Stromal cell of bone marrow (primary cell): ENCODE data around the gene SLC22A16.
"Not testable (repeated sequence)": the region's sequence is repeated elsewhere in the genome, so short reads cannot be mapped to it uniquely, and the experiment has no call there.

Experiments used
- DNase-seq: peaks from one replicate; pipeline ENCODE4 v3.0.0-alpha.2; 2012; ENCODE audit warnings: low read depth

Gene SLC22A16

GRCh38 chr6:110476046-110476849, at the start of gene SLC22A16:
Gene SLC22A16 (minus strand): TSS chr6:110476613. CDS start chr6:110476574, 39 bp downstream.
- DNase-seq, result no peak

- DNase-seq, result no peak
These were observed 48.6 kb upstream of the SLC22A16 start for GRCh38 chr6:110525001-110525400.

DNA sequence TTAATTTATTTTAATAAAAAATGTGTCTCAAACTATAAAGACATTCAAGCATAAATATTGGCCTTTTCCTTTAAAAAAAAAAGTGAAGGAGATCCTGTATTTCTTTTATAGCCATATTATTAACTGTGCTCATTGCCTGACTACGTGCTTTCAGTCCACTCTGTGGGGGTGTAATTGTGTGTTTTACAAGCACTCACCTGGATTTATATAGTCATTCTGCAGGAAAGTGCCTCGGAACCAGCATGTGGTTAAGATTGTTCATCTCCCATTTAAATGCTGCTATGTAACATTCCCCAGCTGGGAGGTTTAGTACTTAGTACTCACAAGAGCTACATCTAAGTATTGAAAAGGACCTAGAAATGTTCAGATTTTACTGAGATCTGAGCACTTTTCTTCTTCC, 47.9 kb upstream of the SLC22A16 start:
- DNase-seq, result no peak

GRCh38 chr6:110523451-110524021, 47.1 kb upstream of the SLC22A16 start:
- no peak for DNase-seq

GRCh38 chr6:110522427-110522826, 46.0 kb upstream of the SLC22A16 start:
- no peak for DNase-seq

- no peak for DNase-seq
These were observed 44.7 kb upstream of the SLC22A16 start for GRCh38 chr6:110520992-110521543.

DNA sequence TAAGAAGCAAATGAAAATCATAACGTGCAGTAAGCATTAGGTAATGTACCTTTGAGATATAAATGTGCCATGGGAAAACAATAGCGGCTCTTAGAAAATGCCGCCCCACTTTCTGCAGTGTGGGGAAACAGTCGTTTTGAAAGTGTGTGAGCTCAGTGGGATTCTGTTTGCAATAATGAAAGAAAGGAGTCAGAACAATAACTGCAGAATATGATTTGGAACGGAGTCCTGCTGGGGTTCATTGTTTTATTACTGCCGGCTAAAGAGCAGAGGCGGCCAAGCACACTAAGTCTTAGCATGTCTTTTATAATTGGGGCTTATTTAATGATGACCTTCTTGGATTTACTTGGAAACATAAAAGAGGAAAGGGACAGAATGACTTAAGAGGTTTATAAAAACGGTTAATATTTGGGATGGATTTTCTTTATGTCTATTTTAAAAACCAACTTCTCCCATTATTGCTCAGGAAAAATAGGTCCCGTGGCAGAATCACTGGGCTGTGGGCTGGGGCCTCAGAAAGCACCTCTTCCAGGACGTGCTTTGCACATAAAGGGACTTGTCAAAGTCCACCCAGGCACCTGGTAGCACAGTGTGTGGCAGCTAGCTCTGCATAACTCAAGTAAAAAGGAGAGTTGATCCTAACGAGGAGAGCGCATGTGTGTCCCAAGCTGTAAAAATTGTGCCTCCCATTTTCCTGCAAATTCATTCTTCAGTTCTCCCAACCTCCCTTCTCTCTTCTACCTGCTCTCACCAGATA, 44.0 kb upstream of the SLC22A16 start:
- DNase-seq, result no peak

- DNase-seq, result no peak
These were observed 41.3 kb upstream of the SLC22A16 start for GRCh38 chr6:110517601-110518281.

GRCh38 chr6:110517034-110517433, 40.6 kb upstream of the SLC22A16 start:
- DNase-seq, result no peak

DNA sequence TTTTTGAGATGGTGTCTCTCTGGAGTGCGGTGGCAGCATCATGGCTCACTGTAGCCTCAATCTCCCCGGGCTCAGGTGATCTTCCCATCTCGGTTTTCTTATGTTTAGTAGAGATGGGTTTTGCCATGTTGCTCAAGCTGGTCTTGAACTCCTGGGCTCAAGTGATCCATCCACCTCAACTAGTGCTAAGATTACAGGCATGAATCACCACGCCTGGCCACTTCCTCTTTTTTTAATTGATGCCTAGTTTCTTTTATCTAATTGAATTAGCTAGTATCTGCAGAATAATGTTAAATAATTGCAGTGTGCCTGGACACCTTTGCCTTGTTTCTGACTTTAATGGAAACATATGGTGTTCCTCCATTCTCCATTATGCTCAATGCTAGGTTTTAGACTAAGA, 38.4 kb upstream of the SLC22A16 start:
- DNase-seq, result no peak

DNA sequence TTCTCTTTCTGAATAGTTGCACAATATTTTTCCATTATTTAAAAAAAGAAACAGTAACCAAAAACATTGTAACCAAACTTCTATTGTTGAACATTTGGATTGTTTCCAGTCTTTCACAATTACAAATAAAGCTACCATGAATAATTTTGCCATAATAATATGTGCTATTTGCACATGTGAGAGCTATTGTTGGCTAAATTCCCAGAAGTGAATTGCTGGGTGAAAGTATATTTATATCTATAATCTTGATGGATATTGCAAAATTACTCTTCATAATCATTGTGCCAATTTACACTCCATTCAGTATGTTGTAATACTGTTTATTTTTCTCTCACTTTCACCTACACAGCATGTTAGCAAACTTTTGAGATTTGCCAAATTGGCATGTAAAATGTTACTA, 36.6 kb upstream of the SLC22A16 start:
- no peak for DNase-seq

DNA sequence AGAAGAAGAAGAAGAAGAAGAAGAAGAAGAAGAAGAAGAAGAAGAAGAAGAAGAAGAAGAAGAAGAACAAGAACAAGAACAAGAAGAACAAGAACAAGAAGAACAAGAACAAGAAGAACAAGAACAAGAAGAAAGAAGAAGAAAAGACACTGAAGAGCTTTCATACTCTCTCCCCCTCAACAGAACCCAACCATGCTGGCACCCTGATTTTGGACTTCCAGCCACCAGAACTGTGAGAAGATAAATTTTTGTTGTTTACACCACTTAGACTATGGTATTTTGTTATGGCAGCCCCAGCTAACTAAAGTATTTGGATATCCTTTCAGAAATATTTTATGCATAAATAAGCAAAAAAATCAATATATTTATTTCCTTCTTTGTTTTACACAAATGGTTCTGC, 36.1 kb upstream of the SLC22A16 start:
- DNase-seq, result not testable (repeated sequence)

GRCh38 chr6:110511401-110511800, 35.0 kb upstream of the SLC22A16 start:
- DNase-seq, result no peak

GRCh38 chr6:110509617-110510241, 33.3 kb upstream of the SLC22A16 start:
- DNase-seq, result peak; percentile 62

GRCh38 chr6:110504891-110505290, 28.5 kb upstream of the SLC22A16 start:
- DNase-seq, result not testable (repeated sequence)

- DNase-seq, result no peak
These were observed 19.5 kb upstream of the SLC22A16 start for GRCh38 chr6:110495949-110496348.

- no peak for DNase-seq
These were observed 16.9 kb upstream of the SLC22A16 start for GRCh38 chr6:110493253-110493800.

DNA sequence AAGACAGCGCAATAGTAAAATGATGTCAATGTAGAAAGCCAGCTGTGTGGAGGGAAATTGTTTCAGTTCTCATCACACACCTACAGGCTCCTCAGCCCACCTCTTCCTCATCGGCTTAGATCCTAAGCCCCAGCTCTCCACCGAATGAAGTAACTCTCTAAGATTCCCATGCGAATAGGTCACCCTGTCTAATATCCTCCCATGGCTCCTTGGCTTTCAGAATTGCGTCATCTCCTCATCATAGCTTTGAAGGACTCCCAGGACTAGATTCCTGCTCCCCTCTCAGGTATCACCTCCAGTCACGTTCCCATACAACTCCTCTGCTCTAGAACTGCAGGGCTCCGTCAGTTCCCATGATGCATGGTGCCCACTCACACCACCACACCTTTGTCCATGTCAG, 16.2 kb upstream of the SLC22A16 start:
- DNase-seq, result no peak

- peak; percentile 33 for DNase-seq
These were observed 15.4 kb upstream of the SLC22A16 start for GRCh38 chr6:110491644-110492317.

- no peak for DNase-seq
These were observed 14.9 kb upstream of the SLC22A16 start for GRCh38 chr6:110491299-110491643.

DNA sequence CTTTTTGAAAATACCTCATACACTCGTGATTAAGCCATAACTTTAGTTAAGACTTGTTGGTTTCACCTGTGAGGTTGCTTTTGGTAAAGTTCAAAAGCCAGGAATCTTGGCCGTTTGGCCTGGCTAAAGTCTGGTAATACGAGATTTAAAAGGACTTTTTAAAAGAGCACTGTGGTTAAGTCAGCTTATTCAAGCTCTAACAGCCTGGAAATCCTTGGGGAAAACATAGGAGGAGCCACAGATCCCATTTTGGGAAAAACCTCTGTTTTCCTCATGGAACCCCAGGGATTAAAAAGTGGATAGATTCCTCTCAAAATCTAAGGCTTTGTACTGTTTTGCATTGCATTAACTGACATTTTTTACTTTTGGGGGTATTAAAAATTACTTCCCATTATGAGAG, 13.7 kb upstream of the SLC22A16 start:
- DNase-seq, result peak; percentile 25
